Uterus (tissue), 4 donors: ENCODE measurements around the gene OS9. TPM values are rescaled to one million over a fixed set of nuclear protein-coding genes. Genes with fewer than 3 reads are reported as not detected.

Source experiments
- DNase-seq, 2 donors: peaks; one replicate each; pipeline ENCODE4 v3.0.0-alpha.2; 2019 to 2020
- H3K27ac ChIP-seq, 2 donors: fragments of 200-600 bp; sonication (generic); 1 replicate in 1 of 2; 2 replicates in 1 of 2; pipeline ENCODE4 v1.5.1; 2016 to 2018
- H3K27me3 ChIP-seq, 2 donors: fragments of 200-600 bp; sonication (generic); one replicate each; pipeline ENCODE4 v1.5.1; 2018 to 2019; ENCODE audit warnings: control low read depth in 1 of 2
- H3K36me3 ChIP-seq, 2 donors: fragments of 200-600 bp; sonication (generic); one replicate each; pipeline ENCODE4 v1.5.1; 2019; ENCODE audit warnings: control low read depth in 1 of 2
- H3K4me1 ChIP-seq, 2 donors: fragments of 200-600 bp; sonication (generic); one replicate each; pipeline ENCODE4 v1.5.1; 2018 to 2019; ENCODE audit warnings: control low read depth in 1 of 2
- H3K4me3 ChIP-seq, 2 donors: fragments of 200-600 bp; sonication (generic); 1 replicate in 1 of 2; 2 replicates in 1 of 2; pipeline ENCODE4 v1.5.1; 2018 to 2019; ENCODE audit warnings: mild to moderate bottlenecking in 1 of 2
- H3K9me3 ChIP-seq, 2 donors: fragments of 200-600 bp; sonication (generic); one replicate each; pipeline ENCODE4 v1.5.1; 2019; ENCODE audit warnings: control low read depth in 1 of 2
- CTCF ChIP-seq, 4 experiments: fragments of 200-600 bp in 2 of 4; fragments of 450-650 bp in 2 of 4; sonication (generic) in 2 of 4; IDR thresholded peaks; one replicate each; pipeline ENCODE4 v1.5.1; 2016 to 2019; ENCODE audit warnings: antibody characterized with exemption in 4 of 4, mild to moderate bottlenecking in 2 of 4, moderate library complexity in 1 of 4
- POLR2A ChIP-seq, 2 donors: fragments of 450-650 bp; IDR thresholded peaks; one replicate each; pipeline ENCODE4 v1.6.1; 2016; ENCODE audit warnings: antibody characterized with exemption in 2 of 2, mild to moderate bottlenecking in 1 of 2, moderate library complexity in 1 of 2
- intact Hi-C: fragments of 100-400 bp; cut with DNase I; formaldehyde crosslinking; loops from one replicate; pipeline ENCODE4 v1.15.1; 2023; ENCODE audit warnings: low total_unique reads
- total RNA-seq, 4 donors: library from RNA; depleted of rRNA in 3 of 4; stranded (reverse); fragments of >200 nt in 3 of 4; gene quantifications; one replicate each; pipeline versions ENCODE4 v1.1.0 to v1.2.4, GENCODE V29; 2014 to 2023
- donor health status: DM: yes; HTN: yes; CAD: no.

Gene OS9
- total RNA-seq, 4 donors from 2014 or later, result 189 to 339 (median 252) TPM

GRCh38 chr12:57752668-57753000 is 58.7 kb downstream of the OS9 start:
- intact Hi-C loops, result no loop called here
- DNase-seq, result no peak
- Histone ChIP-seq H3K9me3 (no peaks in the 10 kb centered on the region), H3K27me3 (no peaks in the 10 kb centered on the region), H3K4me3 (peak overlapping the region; percentile 21 to 92), H3K27ac (peak overlapping the region in 1 of 2 donors; percentile 48), H3K36me3 (no peaks in the 10 kb centered on the region), H3K4me1 (peaks cover 0 to 19% of the 10 kb centered on the region in 2 donors)
- TF ChIP-seq CTCF (IDR thresholded peaks at IDR 0.05) (peak in 1 of 4 experiments; percentile 12), POLR2A (IDR thresholded peaks at IDR 0.05) (no peak)

- H3K9me3 ChIP-seq, result no peaks in the 10 kb centered on the region
- H3K36me3 ChIP-seq, result no peaks in the 10 kb centered on the region
- no peak overlapping the region for H3K4me3 ChIP-seq
- TF ChIP-seq POLR2A (IDR thresholded peaks at IDR 0.05), result no peak
- no peak for TF ChIP-seq CTCF (IDR thresholded peaks at IDR 0.05)
- intact Hi-C loops, result no loop called here
- no peak overlapping the region for H3K27ac ChIP-seq
- H3K27me3 ChIP-seq, result no peaks in the 10 kb centered on the region
- no peak for DNase-seq
- peaks cover 0 to 19% of the 10 kb centered on the region in 2 donors for H3K4me1 ChIP-seq
These were observed 59.9 kb downstream of the OS9 start for GRCh38 chr12:57753756-57754337.

- peak within 1 kb of the TSS in 1 of 2 donors; percentile 43 for H3K27ac ChIP-seq
- intact Hi-C loops, result no loop called here
- peaks cover 0 to 19% of the 10 kb centered on the region in 2 donors for H3K4me1 ChIP-seq
These were observed 60.7 kb downstream of the OS9 start, which contains the start of gene MARCHF9 for GRCh38 chr12:57754411-57755193. Gene MARCHF9, plus strand, starts transcription at chr12:57755103. Its CDS starts 426 bp downstream, at chr12:57755529.

GRCh38 chr12:57755194-57755453 is 61.2 kb downstream of the OS9 start:
- no peaks in the 10 kb centered on the region for H3K9me3 ChIP-seq
- no peaks in the 10 kb centered on the region for H3K36me3 ChIP-seq
- intact Hi-C loops, result no loop called here
- H3K4me3 ChIP-seq, result peak overlapping the region; percentile 40 to 80
- no peak for TF ChIP-seq POLR2A (IDR thresholded peaks at IDR 0.05)
- no peak for TF ChIP-seq CTCF (IDR thresholded peaks at IDR 0.05)
- peaks cover 0 to 19% of the 10 kb centered on the region in 2 donors for H3K4me1 ChIP-seq
- DNase-seq, result no peak
- H3K27me3 ChIP-seq, result no peaks in the 10 kb centered on the region
- peak overlapping the region in 1 of 2 donors; percentile 43 for H3K27ac ChIP-seq

More at GRCh38 chr12:57754411-57755193, 60.7 kb downstream of the OS9 start, which contains the start of gene MARCHF9:
- H3K9me3 ChIP-seq, result no peaks in the 10 kb centered on the region
- H3K36me3 ChIP-seq, result no peaks in the 10 kb centered on the region
- no peak for TF ChIP-seq CTCF (IDR thresholded peaks at IDR 0.05)
- no peak for TF ChIP-seq POLR2A (IDR thresholded peaks at IDR 0.05)
- no peaks in the 10 kb centered on the region for H3K27me3 ChIP-seq
- peak in 1 of 2 donors; percentile 45 for DNase-seq
- H3K4me3 ChIP-seq, result peak within 1 kb of the TSS; percentile 40 to 80
